ENCODE data around the gene MPV17L.
"Not testable (repeated sequence)": the region's sequence is repeated elsewhere in the genome, so short reads cannot be mapped to it uniquely, and the experiment has no call there.

MPV17L gene

DNA sequence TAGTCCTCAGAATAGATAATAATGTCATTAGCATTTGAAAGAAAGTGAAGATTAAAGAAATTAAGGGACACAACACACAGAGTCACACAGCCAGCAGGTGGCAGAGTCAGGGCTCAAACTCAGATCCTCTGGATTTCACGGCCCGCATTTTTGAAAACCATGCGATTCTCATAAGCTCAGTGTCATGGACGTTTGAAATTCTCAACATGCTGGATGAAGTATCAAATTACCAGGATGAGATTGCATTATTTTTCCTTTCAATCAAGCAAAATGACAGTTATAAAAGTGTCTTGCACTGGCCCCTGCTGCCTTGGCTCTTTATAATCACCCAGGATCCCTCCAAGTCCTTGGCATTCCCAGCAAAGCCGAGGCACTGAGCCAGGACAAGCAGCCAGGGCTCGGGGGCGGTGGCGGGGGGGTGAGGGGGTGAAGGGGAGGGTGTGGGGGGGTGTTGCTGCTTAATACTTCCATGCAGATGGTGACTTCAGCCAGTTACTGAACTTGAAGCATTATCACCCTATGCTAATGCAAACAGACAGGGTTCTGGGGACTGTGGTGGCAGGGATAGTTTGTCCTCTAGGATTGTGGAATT is 32.2 kb downstream of the MPV17L start:
- peak; percentile 66 for DNase-seq
- no peak overlapping the region for H3K4me3 Mint-ChIP-seq
- H3K9me3 Mint-ChIP-seq: no peaks in the 10 kb centered on the region
- CTCF ChIA-PET: interaction anchor here (0.8 to 1.9 kb wide), 6 partner anchors 8 to 542 kb away, joined by 3 to 11 read pairs (median 3); no protein-coding TSS in a partner anchor
- no peak overlapping the region for H3K27ac Mint-ChIP-seq
- peaks cover 7% of the 10 kb centered on the region for H3K27me3 Mint-ChIP-seq
- no peaks in the 10 kb centered on the region for H3K36me3 Mint-ChIP-seq
- H3K4me1 Mint-ChIP-seq: peaks cover 2% of the 10 kb centered on the region

DNA sequence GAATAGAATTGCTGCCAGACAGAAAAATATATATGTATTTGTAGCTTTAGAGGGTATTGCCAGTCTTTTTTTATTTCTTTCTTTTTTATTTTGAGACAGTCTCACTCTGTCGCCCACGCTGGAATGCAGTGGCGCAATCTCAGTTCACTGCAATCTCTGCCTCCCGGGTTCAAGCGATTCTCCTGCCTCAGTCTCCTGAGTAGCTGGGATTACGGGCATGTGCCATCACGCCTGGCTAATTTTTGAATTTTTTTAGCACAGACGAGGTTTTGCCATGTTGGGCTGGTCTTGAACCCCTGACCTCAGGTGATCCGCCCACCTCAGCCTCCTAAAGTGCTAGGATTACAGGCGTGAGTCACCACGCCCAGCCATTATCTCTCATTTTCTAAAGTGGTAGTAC is 35.3 kb downstream of the MPV17L start:
- Mint-ChIP-seq H3K4me1 (peaks cover 17% of the 10 kb centered on the region), H3K27me3 (peaks cover 26% of the 10 kb centered on the region)
- H3K4me3 Mint-ChIP-seq, CTCF ChIA-PET, H3K36me3 Mint-ChIP-seq, H3K27ac Mint-ChIP-seq, DNase-seq, H3K9me3 Mint-ChIP-seq: not testable (repeated sequence)

DNA sequence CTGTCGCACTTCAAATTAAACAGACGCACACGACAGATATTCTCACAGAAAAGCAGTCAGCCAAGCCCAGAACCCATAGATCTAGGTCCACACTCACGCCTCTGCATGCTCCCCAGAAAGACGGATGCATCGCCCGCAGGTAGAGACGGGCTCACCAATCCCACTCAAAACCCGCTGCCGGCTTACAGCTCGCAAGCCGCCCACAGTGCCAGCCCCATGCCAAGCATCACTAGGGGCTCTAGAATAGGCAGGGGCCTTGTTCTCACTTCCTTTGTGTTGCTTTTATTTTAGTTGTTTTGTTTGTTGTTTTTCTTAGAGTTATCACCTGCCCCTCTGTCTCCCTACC is 38.5 kb downstream of the MPV17L start:
- Mint-ChIP-seq H3K27me3 (peaks cover 33% of the 10 kb centered on the region), H3K9me3 (no peaks in the 10 kb centered on the region), H3K4me1 (peaks cover 16% of the 10 kb centered on the region), H3K27ac (no peak overlapping the region), H3K4me3 (peak overlapping the region; percentile 75), H3K36me3 (peaks cover 2% of the 10 kb centered on the region)
- CTCF ChIA-PET: no interaction called here
- DNase-seq: no peak

DNA sequence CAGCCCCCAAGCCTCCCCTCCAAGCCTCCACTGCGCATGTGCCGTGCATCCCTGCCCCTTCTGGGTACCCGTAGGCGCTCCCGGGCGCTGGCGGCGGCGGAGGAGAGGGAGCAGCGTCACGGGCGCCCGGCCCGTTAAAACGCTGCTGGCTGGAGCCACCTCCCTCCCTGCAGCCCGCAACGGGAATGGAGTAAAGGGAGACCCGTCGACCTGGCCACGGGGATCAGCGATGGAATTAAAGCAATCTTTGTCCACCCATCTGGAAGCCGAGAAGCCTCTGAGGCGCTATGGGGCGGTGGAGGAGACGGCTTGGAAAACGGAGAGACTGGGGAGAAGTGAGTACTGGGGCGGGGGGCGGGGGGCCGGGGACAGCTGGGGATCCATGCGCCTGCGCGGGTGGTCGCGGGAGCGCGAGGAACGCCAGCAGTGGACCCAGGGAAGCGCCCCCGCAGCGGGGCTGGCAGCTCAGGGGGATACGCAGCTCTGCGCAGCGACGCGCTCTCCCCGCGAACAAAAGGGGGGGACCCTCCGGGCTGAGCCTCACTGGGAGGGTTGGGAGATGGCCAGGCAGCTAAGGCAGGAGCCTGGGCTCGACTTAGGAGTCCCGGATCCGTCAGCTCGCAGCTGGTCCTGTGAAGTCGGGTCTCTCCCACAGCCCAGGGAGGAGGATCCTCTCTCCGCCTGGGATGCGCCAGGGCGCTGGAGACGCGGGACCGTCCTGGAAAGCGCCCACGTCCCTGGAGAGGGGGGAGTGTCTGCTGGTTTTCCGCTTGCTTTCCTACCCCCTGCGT is 39.1 kb downstream of the MPV17L start, which contains the start of gene BMERB1:
TSS of gene BMERB1 (plus strand) at position 164 of the 791 bp plus-strand sequence. CDS start at position 230, 66 bp downstream.
- peak within 1 kb of the TSS; percentile 75 for H3K4me3 Mint-ChIP-seq
- DNase-seq: peak; percentile 55
- peaks cover 33% of the 10 kb centered on the region for H3K27me3 Mint-ChIP-seq
- no peak within 1 kb of the TSS for H3K27ac Mint-ChIP-seq
- H3K36me3 Mint-ChIP-seq: peaks cover 2% of the 10 kb centered on the region
- H3K4me1 Mint-ChIP-seq: peaks cover 16% of the 10 kb centered on the region
- CTCF ChIA-PET: no interaction called here
- no peaks in the 10 kb centered on the region for H3K9me3 Mint-ChIP-seq

DNA sequence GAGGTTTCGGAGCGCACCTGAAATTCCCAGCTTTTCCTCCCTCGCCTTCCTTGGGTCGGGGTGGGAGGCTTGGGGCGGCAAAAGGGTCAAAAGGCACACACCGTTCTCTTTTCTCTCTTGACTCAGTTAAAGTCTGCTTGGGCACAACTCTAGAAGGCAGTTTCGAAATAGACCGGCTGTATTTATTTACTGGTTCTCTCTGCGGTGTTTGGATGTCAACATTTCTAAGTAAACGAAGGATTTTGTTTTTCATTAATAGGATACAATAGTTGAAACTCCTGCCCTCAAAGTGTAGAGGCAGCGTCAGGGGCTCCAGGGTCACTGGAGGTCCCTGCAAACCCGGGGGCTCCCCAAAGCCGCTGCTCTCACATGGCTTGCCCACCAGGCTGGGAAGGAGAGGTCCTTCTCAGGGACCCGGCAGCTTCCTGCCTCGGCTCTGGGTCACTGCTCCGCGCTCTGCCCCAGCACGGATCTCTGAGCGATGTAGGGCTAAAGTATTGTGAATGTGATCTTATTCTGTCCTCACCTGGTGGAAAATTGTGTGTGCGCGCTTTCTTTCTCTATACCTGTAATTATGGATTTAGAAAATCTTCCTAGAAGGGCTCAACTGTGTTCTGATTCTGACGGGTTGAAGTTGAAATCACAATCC is 39.8 kb downstream of the MPV17L start:
- CTCF ChIA-PET: no interaction called here
- Mint-ChIP-seq H3K27ac (no peak overlapping the region), H3K4me3 (peak overlapping the region; percentile 75), H3K27me3 (peaks cover 33% of the 10 kb centered on the region), H3K9me3 (no peaks in the 10 kb centered on the region), H3K4me1 (peaks cover 16% of the 10 kb centered on the region), H3K36me3 (peaks cover 2% of the 10 kb centered on the region)
- no peak for DNase-seq

DNA sequence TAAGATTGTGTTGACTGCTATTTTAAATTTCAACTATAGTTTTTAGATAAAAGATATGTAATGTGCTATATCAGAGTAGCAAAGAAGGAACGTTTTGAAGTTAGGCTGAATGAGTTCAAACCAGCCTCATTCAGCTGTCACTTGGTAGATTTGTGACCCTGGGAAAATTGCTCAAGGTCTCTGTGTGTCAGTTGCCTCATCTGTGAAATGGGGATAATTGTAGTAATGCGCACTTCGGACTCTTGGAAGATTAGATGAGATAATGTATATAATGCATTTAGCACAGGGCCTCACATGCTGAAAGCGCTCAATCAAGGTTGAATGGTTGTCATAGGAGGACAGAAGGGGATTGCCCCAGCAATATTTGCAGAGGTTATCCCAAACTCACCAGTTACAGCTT is 43.5 kb downstream of the MPV17L start:
- H3K9me3 Mint-ChIP-seq: no peaks in the 10 kb centered on the region
- peaks cover 2% of the 10 kb centered on the region for H3K36me3 Mint-ChIP-seq
- peaks cover 24% of the 10 kb centered on the region for H3K27me3 Mint-ChIP-seq
- H3K4me1 Mint-ChIP-seq: peaks cover 13% of the 10 kb centered on the region
- H3K4me3 Mint-ChIP-seq: no peak overlapping the region
- DNase-seq: no peak
- CTCF ChIA-PET: no interaction called here
- no peak overlapping the region for H3K27ac Mint-ChIP-seq

DNA sequence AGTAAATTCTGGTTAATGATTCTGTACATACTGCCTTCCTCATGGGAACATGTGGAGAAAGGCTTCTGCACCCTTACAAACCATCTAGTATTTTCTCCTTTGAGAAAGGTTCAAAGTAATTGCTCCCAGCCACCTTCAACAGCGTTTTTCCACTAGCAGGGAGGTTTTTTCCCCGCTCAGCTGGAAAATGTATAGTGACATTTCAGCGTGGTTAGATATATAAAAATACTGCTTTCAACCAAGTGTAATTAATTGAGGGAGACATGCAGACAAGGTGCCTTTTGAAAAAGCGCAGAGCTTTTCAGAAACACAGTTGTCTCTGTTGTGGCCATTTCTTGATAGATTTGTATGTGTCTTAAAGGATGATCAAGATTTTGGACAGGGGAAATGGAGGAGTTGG is 44.0 kb downstream of the MPV17L start:
- no peak for DNase-seq
- CTCF ChIA-PET: no interaction called here
- Mint-ChIP-seq H3K27me3 (peaks cover 20% of the 10 kb centered on the region), H3K9me3 (peaks cover 3% of the 10 kb centered on the region), H3K27ac (no peak overlapping the region), H3K4me3 (no peak overlapping the region), H3K4me1 (peaks cover 11% of the 10 kb centered on the region), H3K36me3 (peaks cover 2% of the 10 kb centered on the region)

DNA sequence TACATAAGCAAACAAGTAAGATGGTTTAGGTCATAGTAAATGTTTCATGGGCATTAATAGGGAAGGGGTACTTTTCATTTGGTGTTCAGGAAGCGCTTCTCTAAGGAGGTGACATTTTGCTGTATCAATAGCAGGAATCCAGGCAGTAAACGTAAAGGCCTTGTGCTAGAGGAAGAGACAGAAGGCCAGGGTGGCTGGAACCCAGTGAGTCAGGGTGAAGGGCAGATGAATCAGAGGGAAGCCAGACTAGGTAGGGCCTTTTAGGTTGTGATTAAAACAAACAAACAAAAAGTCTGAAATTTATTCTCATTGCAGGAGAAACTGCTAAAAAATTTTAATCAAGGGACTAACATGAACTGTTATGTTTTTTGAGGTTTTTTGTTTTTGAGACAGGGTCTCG is 45.3 kb downstream of the MPV17L start:
- Mint-ChIP-seq H3K27ac (no peak overlapping the region), H3K4me3 (no peak overlapping the region), H3K9me3 (peaks cover 11% of the 10 kb centered on the region), H3K36me3 (no peaks in the 10 kb centered on the region), H3K27me3 (peaks cover 7% of the 10 kb centered on the region), H3K4me1 (peaks cover under 1% of the 10 kb centered on the region)
- no peak for DNase-seq
- CTCF ChIA-PET: no interaction called here

DNA sequence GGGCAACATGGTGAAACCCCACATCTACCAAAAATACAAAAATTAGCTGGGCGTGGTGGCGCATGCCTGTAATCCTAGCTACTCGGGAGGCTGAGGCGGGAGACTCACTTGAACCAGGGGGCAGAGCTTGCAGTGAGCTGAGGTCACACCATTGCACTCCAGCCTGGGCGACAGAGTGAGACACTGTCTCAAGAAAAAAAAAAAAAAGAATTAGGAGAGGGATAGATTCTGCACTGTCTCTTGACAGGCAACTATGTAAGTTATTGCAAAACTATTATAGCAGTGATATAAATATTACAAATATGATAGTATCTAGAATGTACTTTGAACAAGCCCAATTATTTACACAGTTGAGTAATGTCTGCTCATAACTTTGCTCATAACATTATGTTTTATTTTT is 46.6 kb downstream of the MPV17L start:
- CTCF ChIA-PET, H3K36me3 Mint-ChIP-seq, H3K27me3 Mint-ChIP-seq, H3K4me3 Mint-ChIP-seq, DNase-seq, H3K27ac Mint-ChIP-seq, H3K4me1 Mint-ChIP-seq: not testable (repeated sequence)
- H3K9me3 Mint-ChIP-seq: peaks cover 14% of the 10 kb centered on the region

DNA sequence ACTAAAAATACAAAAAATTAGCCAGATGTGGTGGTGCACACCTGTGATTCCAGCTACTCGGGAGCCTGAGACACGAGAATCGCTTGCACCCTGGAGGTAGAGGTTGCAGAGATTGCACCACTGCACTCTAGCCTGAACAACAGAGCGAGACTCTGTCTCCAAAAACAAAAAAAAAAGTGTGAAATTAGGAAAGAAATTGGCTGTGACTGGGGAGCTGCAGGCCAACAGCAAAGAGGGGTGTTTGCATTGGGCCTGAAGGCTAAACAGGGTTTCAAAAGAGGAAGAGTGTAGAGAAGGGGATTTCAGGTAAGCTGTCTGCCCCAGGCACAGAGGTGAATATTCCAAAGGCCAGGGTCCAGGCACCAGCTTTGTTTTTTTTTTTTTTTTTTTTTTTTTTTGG is 48.2 kb downstream of the MPV17L start:
- DNase-seq: no peak
- Mint-ChIP-seq H3K27ac (no peak overlapping the region), H3K36me3 (no peaks in the 10 kb centered on the region), H3K4me3 (no peak overlapping the region), H3K4me1 (no peaks in the 10 kb centered on the region), H3K9me3 (peaks cover 14% of the 10 kb centered on the region), H3K27me3 (peaks cover 4% of the 10 kb centered on the region)
- CTCF ChIA-PET: interaction anchor here (0.6 kb wide), 1 partner anchor 46 kb away, joined by 3 read pairs; no protein-coding TSS in a partner anchor

DNA sequence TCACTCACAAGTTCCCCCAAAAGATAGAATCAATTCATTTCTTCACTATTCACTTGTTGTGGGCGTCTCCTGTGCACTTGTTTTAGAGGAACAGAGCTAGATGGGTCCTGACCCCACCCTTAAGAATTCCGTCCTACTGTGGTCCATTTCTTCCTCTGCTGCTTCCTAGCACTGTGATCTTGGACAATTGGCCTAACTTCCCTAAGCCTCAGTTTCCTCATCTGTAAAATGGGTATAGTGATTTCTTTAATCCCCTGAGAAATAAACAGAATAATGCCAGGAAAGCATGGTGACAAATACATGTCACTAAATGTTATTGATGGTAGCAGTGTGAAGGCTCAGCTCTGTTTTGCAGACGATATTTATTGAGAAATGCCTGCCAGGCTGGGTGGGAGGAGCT is 48.7 kb downstream of the MPV17L start:
- Mint-ChIP-seq H3K36me3 (no peaks in the 10 kb centered on the region), H3K27ac (no peak overlapping the region)
- CTCF ChIA-PET: interaction anchor here (0.6 kb wide), 1 partner anchor 45 kb away, joined by 3 read pairs; no protein-coding TSS in a partner anchor

DNA sequence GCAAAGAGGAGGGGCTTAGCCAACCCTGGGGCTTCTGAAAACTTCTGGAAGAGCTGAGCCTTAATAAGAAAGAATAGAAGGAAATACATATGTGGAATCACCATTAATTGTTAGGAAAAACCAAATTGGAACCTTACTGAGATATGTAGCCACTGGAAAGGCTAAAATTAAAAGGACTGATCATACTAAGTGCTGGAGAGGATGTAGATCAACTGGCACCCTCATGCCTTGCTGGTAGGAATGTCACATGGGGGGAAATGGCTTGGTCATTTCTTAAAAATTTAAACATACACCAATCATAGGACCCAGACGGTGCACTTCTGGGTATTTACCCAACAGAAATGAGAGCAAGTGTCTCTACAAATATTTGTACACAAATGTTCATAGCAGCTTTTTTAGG is 49.9 kb downstream of the MPV17L start:
- Mint-ChIP-seq H3K27ac (no peak overlapping the region), H3K4me3 (no peak overlapping the region), H3K4me1 (no peaks in the 10 kb centered on the region), H3K27me3 (peaks cover 4% of the 10 kb centered on the region), H3K9me3 (peaks cover 14% of the 10 kb centered on the region), H3K36me3 (no peaks in the 10 kb centered on the region)
- CTCF ChIA-PET: interaction anchor here (1.2 kb wide), 1 partner anchor 18 kb away, joined by 3 read pairs; no protein-coding TSS in a partner anchor
- no peak for DNase-seq

More for the DNA sequence above, 48.7 kb downstream of the MPV17L start:
- Mint-ChIP-seq H3K4me1 (no peaks in the 10 kb centered on the region), H3K9me3 (peaks cover 14% of the 10 kb centered on the region), H3K4me3 (no peak overlapping the region), H3K27me3 (peaks cover 4% of the 10 kb centered on the region)
- DNase-seq: no peak

DNA sequence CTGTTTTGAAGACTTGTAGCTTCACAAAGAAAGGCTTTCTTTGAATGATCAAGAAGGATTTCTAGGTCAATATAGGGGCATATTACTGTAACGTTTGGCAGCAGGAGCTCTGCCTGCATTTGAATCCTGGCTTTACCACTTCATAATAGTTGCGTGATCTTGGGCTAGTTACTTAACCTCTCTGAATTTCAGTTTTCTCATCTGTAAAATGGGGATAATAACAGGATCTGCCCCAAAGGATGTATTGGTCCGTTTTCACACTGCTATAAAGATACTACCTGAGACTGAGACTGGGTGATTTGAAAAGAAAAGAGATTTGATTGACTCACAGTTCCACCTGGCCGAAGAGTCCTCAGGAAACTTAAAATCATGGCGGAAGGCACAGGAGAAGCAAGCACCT is 51.3 kb downstream of the MPV17L start:
- peaks cover 7% of the 10 kb centered on the region for H3K27me3 Mint-ChIP-seq
- H3K27ac Mint-ChIP-seq: no peak overlapping the region
- no peak overlapping the region for H3K4me3 Mint-ChIP-seq
- peaks cover 14% of the 10 kb centered on the region for H3K9me3 Mint-ChIP-seq
- DNase-seq: no peak
- CTCF ChIA-PET: no interaction called here
- H3K36me3 Mint-ChIP-seq: no peaks in the 10 kb centered on the region
- H3K4me1 Mint-ChIP-seq: no peaks in the 10 kb centered on the region

DNA sequence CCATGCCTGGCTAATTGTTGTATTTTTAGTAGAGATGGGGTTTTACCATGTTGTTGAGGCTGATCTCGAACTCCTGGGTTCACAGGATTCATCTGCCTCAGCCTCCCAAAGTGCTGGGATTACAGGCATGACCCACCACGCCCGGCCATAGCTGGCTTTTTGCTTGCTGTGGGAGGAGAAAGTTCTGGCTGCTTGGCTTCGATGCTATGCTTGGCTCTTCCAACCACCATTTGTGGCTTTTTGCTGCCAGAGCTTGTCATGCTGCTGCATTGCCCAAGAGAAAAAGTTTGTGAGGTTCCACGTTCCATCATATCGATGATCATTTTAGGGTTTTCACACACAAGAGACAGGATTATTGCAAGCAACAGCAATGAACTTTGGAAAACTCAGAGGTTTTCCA is 55.1 kb downstream of the MPV17L start:
- Mint-ChIP-seq H3K27ac (no peak overlapping the region), H3K27me3 (peaks cover 12% of the 10 kb centered on the region), H3K36me3 (no peaks in the 10 kb centered on the region), H3K9me3 (peaks cover 4% of the 10 kb centered on the region), H3K4me3 (no peak overlapping the region), H3K4me1 (no peaks in the 10 kb centered on the region)
- CTCF ChIA-PET: interaction anchor here (1.1 kb wide), 1 partner anchor 27 kb away, joined by 4 read pairs; no protein-coding TSS in a partner anchor
- no peak for DNase-seq
